ENCODE data around the gene TNMD.

TNMD gene

GRCh38 chrX:100645106-100645505 lies 60.4 kb downstream of the TNMD start:
- DNase-seq: peak; percentile 4

- DNase-seq: peak; percentile 69
Measured at GRCh38 chrX:100647095-100647494, 62.4 kb downstream of the TNMD start.

DNA sequence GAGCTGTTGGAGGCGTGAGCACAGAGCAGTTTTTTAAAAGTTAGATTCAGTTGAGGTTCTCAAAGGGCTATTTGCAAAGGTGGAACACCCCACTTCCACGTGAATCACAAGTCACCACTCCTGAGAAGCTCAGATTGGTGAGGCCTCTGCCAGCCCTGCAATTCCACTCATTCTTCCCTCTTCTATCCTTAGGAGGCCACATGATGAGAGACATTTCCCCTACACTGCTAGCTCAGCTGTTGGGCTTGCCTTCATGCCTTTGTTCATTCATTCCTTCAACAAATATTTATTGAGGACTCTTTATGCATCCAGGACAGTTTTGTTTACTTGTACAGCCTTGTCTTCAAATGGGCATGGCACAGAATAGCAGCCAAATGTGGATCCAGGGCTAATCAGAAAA lies 63.0 kb downstream of the TNMD start:
- no peak for DNase-seq

GRCh38 chrX:100648458-100649417 lies 64.0 kb downstream of the TNMD start:
- peak; percentile 76 for DNase-seq

Measured in HCEC 1CT (cell line).